Eye (tissue), 1 donor: ENCODE results near the gene CDH23.

Experiments used
- DNase-seq: peaks from one replicate; pipeline ENCODE4 v3.0.0-alpha.2; 2015

CDH23 gene

GRCh38 chr10:71767420-71768035 lies 370.8 kb downstream of the CDH23 start:
- no peak for DNase-seq

- DNase-seq, result no peak
Observed at GRCh38 chr10:71769279-71769823, 372.6 kb downstream of the CDH23 start.

- no peak for DNase-seq
Observed at GRCh38 chr10:71770255-71770654, 373.5 kb downstream of the CDH23 start.

GRCh38 chr10:71770789-71771188 lies 374.1 kb downstream of the CDH23 start:
- no peak for DNase-seq

- DNase-seq, result no peak
Observed at GRCh38 chr10:71771204-71771603, 374.5 kb downstream of the CDH23 start.

GRCh38 chr10:71771821-71772617 lies 375.3 kb downstream of the CDH23 start:
- no peak for DNase-seq

GRCh38 chr10:71772832-71773220 lies 376.1 kb downstream of the CDH23 start:
- no peak for DNase-seq

GRCh38 chr10:71773221-71773971 lies 376.7 kb downstream of the CDH23 start, which contains the start of gene VSIR:
Gene VSIR, minus strand, starts transcription at chr10:71773520. Its CDS starts 81 bp downstream, at chr10:71773439.
- DNase-seq, result peak; percentile 91

GRCh38 chr10:71774916-71775702 lies 378.4 kb downstream of the CDH23 start:
- no peak for DNase-seq

- DNase-seq, result no peak
Observed at GRCh38 chr10:71776481-71776925, 379.8 kb downstream of the CDH23 start.

- DNase-seq, result no peak
Observed at GRCh38 chr10:71777213-71777985, 380.7 kb downstream of the CDH23 start.

- no peak for DNase-seq
Observed at GRCh38 chr10:71778071-71778825, 381.5 kb downstream of the CDH23 start.

GRCh38 chr10:71779641-71780040 lies 382.9 kb downstream of the CDH23 start:
- no peak for DNase-seq

GRCh38 chr10:71780156-71780555 lies 383.4 kb downstream of the CDH23 start:
- no peak for DNase-seq

- DNase-seq, result no peak
Observed at GRCh38 chr10:71780719-71781118, 384.0 kb downstream of the CDH23 start.

GRCh38 chr10:71782221-71782916 lies 385.6 kb downstream of the CDH23 start:
- no peak for DNase-seq

GRCh38 chr10:71782917-71783490 lies 386.3 kb downstream of the CDH23 start:
- DNase-seq, result no peak

GRCh38 chr10:71783917-71784678 lies 387.4 kb downstream of the CDH23 start:
- DNase-seq, result no peak

- DNase-seq, result no peak
Observed at GRCh38 chr10:71784679-71785272, 388.1 kb downstream of the CDH23 start.
